ENCODE results near the gene PROZ. TPM values are rescaled to one million over a fixed set of nuclear protein-coding genes. Genes with fewer than 3 reads are reported as not detected.

PROZ gene
- total RNA-seq, 2 experiments from 2014 or later, result not detected

DNA sequence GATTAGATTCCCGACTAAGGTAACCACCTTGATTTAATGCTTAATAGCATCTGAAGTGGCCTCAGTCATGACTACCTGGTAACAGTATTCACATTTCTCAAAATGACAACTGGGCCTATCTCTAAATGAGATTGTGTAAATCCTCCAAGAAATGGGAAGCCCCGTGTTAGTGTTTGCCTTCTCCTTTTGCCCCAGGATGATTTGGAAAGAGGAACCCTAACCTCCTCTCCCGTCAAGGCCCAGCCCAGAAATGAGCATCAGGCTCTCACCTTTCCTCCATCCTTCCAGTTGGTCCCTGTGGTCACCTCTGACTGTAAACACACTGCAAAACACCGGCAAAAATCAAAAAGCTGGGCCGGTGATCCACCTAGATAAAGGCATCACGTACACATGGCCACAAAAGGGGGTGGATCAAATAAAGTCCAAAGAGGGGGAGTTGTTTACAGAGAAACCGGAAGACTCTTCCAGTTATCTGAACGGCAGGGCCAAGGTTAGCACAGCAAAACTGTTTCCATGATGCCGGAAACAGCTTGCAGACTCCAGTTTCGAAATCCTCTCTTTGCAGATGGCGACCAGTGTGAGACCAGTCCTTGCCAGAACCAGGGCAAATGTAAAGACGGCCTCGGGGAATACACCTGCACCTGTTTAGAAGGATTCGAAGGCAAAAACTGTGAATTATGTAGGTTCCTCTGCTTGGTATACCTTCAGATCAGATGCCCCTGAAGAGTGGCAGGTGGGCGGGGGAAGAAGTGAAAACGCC, 19.5 kb upstream of the PROZ start:
- no peak overlapping the region for H3K4me2 ChIP-seq (ENCODE audit: low read length)
- ChIA-PET POLR2A (no interaction called here), CTCF (ENCODE audit: unreplicated experiment) (no interaction called here)
- H3K36me3 ChIP-seq (ENCODE audit: insufficient read depth, low read length), result no peaks in the 10 kb centered on the region
- H2AFZ ChIP-seq (ENCODE audit: low read length), result no peak overlapping the region
- no peaks in the 10 kb centered on the region for H3K4me1 ChIP-seq (ENCODE audit: insufficient read depth, low read length, poor library complexity, severe bottlenecking)
- no peaks in the 10 kb centered on the region for H3K9me3 ChIP-seq (ENCODE audit: low read length)
- no peak overlapping the region for H3K27ac ChIP-seq (ENCODE audit: low read depth, low read length, poor library complexity, severe bottlenecking)
- no peaks in the 10 kb centered on the region for H3K9me2 ChIP-seq (ENCODE audit: insufficient read depth, low read length)
- TF ChIP-seq, protein P1, sequence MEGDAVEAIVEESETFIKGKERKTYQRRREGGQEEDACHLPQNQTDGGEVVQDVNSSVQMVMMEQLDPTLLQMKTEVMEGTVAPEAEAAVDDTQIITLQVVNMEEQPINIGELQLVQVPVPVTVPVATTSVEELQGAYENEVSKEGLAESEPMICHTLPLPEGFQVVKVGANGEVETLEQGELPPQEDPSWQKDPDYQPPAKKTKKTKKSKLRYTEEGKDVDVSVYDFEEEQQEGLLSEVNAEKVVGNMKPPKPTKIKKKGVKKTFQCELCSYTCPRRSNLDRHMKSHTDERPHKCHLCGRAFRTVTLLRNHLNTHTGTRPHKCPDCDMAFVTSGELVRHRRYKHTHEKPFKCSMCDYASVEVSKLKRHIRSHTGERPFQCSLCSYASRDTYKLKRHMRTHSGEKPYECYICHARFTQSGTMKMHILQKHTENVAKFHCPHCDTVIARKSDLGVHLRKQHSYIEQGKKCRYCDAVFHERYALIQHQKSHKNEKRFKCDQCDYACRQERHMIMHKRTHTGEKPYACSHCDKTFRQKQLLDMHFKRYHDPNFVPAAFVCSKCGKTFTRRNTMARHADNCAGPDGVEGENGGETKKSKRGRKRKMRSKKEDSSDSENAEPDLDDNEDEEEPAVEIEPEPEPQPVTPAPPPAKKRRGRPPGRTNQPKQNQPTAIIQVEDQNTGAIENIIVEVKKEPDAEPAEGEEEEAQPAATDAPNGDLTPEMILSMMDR (conservative IDR thresholded peaks at IDR 0.05; ENCODE audit: low read length), result no peak
- TF ChIP-seq EZH2phosphoT487 (IDR thresholded peaks at IDR 0.05; ENCODE audit: borderline replicate concordance, low read depth, low read length), result no peak
- H4K20me1 ChIP-seq (ENCODE audit: insufficient read depth, low read length), result no peaks in the 10 kb centered on the region
- no peak for DNase-seq (ENCODE audit: low spot score)
- no TSS peak for BruUV-seq (replicated peaks)
- intact Hi-C loops (cut with micrococcal nuclease; ENCODE audit: unreplicated experiment), result no loop called here
- no peaks in the 10 kb centered on the region for H3K79me2 ChIP-seq (ENCODE audit: insufficient read depth, low read depth, low read length)
- H3K4me3 ChIP-seq (ENCODE audit: low read depth, low read length, poor library complexity, severe bottlenecking), result no peak overlapping the region

DNA sequence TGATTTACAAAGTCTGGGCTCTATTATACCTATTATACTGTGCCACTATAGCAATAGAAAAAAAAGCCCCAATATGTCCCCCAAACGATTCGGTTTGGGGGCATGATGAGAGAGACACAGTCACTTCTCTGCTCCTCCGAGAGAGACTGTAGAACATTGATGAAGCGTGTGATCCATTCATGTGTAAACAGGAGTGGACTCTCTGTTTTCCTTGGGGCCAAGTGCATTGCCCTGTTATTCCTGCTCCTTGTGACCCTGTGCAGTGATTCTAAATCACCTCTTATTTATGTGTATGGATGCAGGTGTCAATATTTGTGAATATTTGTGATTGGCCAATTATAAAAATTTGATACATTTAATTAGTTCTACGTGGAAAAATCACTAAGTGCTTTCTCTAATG, 18.9 kb upstream of the PROZ start:
- H3K4me3 ChIP-seq (ENCODE audit: low read depth, low read length, poor library complexity, severe bottlenecking), result no peak overlapping the region
- POLR2A ChIA-PET, result no interaction called here
- H2AFZ ChIP-seq (ENCODE audit: low read length), result no peak overlapping the region
- no peak overlapping the region for H3K4me2 ChIP-seq (ENCODE audit: low read length)
- H3K27ac ChIP-seq (ENCODE audit: low read depth, low read length, poor library complexity, severe bottlenecking), result no peak overlapping the region
- TF ChIP-seq, protein P1 (conservative IDR thresholded peaks at IDR 0.05; ENCODE audit: low read length), result no peak
- TF ChIP-seq EZH2phosphoT487 (IDR thresholded peaks at IDR 0.05; ENCODE audit: borderline replicate concordance, low read depth, low read length), result no peak
- H3K4me1 ChIP-seq (ENCODE audit: insufficient read depth, low read length, poor library complexity, severe bottlenecking), result no peaks in the 10 kb centered on the region
- CTCF ChIA-PET (ENCODE audit: unreplicated experiment), result no interaction called here
- BruUV-seq (replicated peaks), result no TSS peak
- H3K9me2 ChIP-seq (ENCODE audit: insufficient read depth, low read length), result no peaks in the 10 kb centered on the region
- H3K79me2 ChIP-seq (ENCODE audit: insufficient read depth, low read depth, low read length), result no peaks in the 10 kb centered on the region
- H3K36me3 ChIP-seq (ENCODE audit: insufficient read depth, low read length), result no peaks in the 10 kb centered on the region
- intact Hi-C loops (cut with micrococcal nuclease; ENCODE audit: unreplicated experiment), result no loop called here
- DNase-seq (ENCODE audit: low spot score), result no peak
- no peaks in the 10 kb centered on the region for H3K9me3 ChIP-seq (ENCODE audit: low read length)
- H4K20me1 ChIP-seq (ENCODE audit: insufficient read depth, low read length), result no peaks in the 10 kb centered on the region
